Measurements from ENCODE around the gene CDK5.
A peak's percentile ranks its signal among the peaks of the same experiment; 100 is the strongest.

Gene CDK5

DNA sequence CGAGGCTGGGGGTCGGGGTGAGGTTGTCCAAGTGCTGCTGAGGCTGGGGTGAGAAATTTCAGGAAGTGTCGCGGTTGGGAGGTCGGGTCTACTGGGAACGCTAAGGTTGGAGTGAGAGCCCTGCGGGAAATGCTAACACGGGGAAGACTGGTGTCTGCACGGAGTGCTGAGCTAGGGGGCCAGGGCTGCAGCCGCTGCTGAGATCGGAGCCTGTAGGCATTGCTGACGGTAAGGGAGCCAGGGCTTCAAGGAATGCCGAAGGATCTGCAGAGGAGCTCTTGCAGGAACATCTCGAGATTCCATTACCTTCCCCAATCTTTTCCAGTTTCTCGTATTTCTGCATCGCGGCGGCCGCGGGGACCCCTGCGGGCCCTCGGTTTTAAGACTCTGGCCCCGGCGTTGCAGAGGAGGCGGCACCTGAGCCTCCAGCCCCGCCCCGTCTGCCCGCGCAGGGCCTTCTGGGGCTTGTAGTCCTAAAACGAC, at the start of gene CDK5:
Gene CDK5, minus strand, starts transcription at position 392 of the 483 bp plus-strand sequence. Its CDS starts 49 bp downstream, at position 343.
- no peak for DNase-seq

DNA sequence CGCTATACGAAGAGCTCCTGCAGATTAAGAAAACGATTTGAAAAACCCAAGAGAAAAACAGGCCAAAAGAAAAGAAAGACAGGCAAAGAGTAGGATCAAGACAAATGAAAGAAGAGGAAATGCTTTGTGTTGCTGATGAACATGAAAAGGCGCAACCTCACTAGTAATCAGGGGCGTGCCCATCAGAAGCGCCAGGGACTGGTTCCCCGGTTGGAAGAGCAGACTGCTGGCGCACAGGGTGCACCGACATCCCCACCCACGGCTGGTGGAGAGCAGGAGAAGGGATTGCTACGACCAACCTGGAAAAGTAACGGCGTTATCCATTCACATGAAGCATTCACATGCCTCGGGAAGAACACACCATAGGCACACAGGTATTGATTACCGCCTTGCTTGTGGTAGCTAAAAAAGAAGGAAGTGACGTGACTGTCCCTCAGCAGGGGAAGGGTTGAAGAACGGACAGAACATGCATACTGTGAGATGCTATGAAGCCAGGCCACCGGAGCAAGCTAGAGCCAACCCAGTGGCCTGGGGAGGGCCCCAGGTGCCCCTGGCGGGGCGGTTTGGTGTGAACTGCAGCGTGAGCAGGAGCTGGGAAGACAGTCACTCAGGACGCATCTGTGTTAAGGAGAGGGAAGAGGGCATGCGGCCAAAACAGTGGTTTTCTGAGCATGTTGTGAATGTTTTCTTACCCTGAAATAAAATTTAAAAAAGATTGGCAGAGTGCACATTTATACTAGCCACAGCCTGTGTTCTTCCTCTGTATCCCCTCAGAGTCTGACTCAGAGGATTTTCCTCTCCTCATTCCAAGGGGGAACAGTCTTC, 46.9 kb upstream of the CDK5 start:
- DNase-seq, result no peak

DNA sequence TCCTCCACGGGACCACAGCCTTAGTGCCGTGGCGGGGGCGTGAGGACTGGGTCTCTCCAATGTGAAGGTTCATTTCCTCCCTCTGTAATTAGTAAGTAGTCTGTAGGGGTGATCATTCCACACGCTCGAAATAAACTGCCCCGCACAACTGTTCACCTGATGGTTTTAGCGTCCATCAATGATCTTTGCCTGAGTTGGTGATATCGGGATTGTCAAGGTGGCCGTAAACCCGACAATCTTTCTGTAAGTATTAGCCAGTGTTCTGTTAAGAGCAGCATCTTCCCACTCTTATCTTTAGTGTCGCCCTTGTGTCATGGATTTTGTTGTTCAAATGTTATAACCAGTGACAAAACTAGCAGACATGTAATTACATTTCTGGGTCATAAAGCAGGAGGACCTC, 46.3 kb upstream of the CDK5 start:
- DNase-seq, result no peak

DNA sequence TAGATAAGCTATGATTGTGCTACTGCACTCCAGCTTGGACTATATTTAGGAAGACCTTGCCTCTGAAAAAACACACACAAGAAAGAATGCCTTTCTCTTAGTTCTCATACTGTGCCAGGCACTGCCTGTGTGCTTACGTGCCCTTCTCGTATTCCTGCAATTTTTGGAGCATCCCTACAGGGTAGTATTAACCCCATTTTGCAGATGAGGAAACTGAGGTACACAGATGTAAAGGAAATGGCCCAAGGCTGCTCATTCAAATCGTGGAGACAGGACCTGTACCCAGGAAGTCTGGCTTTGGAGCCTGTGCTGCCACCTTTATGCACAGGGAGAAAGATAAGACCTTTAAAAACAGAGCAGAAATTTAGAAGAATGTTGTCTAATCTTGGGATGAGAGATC, 45.3 kb upstream of the CDK5 start:
- DNase-seq, result no peak

DNA sequence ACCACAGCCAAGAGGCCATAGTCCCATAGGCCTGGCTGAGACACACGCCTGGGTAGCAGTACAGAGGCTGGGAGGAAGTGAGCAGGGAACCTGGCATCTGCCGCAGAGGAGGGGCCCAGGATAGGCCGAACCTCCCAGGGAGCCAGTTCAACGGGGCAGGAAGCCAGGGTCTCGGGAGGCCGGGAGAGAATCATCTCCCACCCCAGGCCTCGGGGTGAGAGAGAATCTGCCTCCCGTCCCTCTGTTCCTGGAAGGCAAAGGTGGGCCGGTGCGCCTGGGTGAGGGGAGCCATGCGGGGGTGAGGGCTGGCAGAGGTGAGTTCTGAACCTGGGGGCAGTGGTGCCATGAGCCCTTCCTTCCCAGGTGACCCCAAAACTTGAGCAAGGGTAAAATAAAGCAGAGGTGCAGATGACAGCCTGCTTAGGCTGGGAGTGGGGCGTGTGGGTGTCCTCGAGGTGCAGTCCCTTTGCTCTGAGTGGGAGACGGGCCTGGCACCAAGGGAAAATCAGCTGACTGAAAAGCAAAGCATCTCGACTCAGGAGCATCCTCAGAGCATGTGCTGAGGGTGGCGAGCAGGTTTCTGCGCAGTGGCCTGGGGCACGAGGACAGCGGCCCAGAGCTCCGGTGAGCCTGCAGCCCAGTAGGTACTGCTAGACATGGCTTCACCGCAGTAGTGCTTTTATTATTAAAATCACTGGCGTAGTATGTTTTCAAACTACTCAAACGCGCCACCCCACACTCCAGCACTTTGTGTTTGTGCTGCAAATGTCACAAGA, 44.1 kb upstream of the CDK5 start:
- DNase-seq, result no peak

DNA sequence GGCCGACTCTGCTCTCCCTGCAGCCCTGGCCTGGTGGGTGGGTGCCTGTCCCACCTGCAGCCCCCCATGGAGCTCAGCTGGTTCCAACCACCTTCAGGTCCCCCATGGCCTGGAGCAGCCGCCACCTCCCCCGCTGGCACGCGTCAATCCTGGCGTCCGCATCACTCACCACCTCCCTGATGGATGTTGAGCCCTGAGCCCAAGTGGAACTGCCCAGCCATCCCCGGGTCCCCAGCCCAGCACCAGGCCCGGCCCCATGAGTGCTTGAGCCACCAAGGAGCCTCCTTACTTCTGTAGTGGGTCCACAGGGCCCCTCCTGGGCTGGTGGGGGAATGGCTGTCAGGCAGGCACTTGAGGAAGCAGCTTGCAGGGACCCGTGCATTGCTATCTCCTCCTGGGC, 43.2 kb upstream of the CDK5 start:
- DNase-seq, result no peak

DNA sequence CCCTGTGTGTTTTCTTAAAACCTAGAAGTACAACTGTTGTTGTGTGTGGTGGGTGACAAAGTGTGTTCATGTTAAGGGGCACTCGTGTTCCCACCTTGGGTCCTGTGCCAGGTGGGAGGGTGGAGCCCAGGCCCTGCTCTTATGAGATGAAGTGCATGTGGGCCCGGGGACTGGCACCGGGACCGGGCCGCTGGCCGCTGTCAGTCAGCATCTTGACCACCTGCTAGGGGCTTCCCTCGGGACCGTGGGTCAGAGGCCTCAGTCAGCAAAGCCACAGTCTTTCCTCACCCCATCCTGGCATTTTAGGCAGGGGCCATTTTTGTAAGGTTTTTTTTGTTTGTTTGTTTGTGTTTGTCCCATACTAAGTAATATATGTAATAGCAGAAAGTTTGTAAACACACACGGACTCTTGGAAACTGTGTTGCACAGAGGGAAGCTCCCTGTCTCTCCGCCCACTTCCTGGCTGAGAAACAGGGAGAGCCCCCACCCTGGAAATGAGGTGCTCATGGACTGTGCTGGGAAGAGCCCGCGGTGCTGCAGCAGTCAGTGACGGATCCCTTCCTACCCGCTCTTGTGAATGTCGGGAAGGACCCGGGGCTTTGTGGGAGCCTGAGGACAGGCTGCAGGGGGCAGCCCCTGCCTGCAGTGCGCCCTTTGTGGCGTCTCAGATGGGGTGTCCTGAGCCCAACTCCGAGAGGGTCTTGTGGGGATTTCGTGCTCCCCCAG, 42.0 kb upstream of the CDK5 start:
- DNase-seq, result no peak

DNA sequence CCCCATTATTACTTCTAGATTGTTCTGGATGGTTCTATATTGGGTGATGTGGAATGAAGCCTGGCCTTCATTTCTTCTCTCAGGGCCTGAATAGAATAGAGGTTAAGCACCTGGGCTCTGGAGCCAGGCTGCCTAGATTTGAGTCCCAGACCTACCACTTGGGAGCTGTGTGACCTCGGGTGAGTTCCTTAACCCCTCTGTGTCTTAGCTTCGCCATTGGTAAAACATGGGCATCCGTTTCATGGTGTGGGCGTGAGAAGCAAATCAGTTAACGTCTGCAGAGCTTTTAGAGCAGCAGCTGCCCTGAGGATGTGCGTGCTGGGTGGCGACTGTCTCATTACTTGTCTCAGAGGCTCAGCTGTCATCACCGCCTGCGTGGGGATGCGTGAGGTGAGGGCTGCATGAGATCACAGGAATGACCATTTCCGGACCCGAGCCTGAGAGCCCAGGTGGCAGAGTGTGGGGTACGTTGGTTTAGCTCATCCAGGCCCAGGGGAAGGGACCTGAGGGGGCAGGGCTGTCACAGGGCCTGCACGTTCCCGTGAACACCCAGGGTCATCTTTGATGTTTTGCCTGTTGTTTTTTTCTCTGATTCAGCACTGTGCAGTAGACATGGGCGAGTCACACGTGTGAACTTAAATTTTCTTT, 38.3 kb upstream of the CDK5 start:
- no peak for DNase-seq

DNA sequence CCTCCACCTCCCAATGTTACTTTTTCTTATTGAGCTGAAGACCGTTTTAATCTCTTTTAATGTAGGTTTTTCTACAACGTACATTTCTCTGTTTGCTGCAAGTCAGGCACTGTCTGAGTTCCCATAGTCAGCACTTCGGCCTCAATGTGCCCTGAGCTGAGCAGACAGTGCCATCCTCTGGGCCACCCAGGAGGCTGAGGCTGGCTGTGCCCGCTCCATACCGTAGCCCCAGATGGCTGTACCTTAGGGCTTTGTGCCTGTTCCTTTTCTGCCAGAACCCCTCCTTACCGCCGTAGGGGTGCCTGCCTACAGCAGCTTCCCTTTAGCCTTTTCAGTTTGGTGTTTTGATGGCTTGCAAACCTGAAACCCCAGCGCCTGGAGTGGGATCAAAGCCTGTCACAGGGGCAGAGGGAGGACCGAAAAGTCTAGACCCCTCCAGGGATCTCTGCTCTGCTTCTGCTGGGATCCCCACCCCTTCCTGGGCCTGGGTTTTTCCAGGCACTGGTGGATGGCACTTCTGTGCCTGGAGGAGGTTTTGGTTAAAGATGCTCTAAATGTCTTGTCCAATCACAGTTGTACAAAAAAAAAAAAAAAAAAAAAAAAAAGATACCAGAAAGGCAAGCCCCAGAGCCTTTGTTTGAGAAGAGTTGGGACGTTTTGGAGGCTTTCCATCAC, 37.6 kb upstream of the CDK5 start:
- no peak for DNase-seq

DNA sequence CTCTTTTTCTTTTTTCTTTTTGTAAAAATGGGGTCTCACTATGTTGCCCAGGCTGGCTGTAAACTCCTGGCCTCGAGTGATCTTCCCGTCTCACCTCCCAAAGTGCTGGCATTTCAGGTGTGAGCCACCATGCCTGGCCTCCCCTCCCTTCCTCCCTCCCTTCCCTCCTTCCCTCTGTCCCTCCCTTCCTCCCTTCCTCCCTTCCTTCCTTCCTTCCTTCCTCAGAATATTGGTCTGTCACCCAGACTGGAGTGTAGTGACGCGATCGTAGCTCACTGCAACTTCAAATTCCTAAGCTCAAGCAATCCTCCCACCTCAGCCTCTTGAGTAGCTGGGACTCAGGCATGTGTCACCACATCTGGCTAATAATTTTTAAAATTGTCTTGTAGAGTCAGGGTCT, 37.0 kb upstream of the CDK5 start:
- DNase-seq, result no peak

DNA sequence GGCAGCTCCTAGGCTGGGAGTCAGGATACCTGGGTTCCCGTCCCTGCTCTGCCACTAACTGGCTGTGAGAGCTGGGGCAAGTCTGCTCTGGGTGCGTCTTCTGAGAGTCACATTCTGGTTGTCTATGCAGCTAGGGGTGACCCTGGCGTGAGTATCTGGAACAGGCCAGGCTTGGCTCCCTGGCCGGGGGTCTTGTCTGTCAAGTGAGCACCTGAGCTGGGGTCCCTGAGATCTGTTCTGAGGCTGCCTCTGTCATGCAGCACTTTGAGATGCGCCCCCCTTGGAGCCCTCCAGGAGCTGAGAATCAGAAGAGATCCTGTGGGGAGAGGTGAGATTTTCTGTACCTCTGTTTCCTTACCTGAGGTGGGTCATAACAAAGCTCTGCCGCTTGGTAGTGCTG, 36.1 kb upstream of the CDK5 start:
- DNase-seq, result no peak

DNA sequence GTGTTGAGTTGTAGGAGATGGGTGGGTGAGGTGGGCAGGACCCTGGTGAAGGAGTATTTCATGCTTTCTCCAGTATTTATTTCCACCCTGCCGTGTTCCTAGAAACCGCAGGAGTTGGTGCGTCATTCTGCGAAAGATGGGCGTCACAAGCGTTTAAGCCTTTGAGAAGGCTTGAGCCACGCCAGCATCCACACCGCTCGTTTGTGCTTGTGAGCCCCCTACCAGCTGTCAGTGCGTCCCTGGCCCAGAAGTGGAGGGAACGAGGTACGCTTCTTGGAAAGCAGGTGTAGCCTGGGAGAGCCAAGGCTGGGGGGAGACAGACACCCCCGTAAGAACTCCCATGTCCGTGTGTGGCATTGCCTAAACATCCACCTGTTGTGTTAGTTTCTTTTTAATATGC, 34.3 kb upstream of the CDK5 start:
- DNase-seq, result no peak

DNA sequence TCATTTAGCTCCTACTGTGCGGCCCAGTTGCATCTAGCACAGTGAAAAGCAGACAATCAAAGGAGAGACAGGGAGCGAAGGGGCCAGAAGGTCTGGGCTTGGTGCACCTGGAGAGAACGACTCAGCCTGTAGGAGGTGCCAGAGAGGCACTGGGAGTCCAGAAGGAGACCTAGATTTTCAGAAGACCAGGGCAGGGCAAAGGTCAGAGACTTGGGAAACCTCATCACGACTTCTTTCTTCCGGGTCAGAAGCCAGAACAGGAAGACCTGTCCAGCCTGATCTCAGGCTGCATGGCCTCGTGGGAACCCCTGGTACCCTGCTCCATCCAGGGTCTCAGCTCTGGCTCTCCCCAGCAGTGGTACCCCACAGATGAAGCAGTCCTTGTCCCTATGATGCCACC, 33.7 kb upstream of the CDK5 start:
- DNase-seq, result no peak

DNA sequence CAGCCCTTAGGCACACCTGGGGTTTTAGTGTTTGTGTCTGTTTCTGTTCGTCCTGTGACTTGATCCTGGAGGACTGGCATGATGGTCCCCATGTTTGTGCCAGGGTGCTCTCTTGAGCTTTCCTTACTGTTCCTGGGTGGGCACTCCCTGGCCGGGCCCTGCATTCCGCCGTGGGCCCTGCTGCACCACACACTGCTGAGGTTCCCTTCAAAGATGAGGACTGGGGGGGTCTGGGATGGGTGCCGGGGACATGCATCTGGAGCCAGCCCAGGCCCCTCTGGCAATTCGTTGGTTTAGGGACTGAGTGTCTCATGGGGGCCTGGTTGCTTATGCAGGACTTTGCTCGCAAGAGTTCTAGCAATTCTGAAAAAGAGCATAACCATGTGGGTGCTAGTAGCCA, 33.3 kb upstream of the CDK5 start:
- DNase-seq, result no peak

DNA sequence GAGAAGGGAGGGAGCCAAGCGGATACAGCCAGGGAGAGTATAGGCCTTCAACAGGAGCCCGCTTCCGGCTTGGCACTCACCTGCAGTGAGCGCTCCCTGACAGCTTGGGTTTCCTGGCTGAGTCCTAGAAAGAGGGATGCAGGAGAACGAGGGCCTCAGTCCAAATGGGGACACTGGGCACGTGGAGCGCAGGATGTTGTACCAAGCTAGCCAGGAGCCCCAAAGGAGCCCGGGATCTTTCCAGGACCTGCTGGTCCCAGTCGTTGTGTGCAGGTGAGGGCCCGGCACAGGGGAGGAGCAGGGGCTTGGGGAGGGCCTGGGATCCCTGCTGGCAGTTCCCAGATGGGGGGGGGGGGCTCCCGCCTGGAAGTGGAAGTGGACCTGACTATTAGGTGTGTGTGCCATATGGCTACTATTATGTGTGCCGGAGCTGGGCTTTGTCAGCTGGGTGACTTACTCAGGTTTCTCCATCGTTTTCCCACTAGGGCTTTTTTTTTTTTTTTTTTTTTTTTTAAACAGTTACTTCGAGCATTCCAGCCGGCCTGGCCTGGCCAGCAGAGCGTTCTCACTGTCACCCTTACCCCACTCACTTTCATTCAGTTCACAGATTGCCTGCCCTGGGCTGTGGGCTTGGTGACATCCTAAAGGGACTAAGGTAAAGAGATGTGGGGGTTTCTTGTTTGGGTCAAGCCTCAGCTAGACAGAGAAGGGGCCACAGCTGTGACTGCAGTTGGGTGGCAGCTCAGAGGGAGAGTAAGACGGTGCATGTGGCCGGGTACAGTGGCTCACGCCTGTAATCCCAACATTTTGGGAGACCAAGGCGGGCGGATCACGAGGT, 32.4 kb upstream of the CDK5 start:
- DNase-seq, result no peak

DNA sequence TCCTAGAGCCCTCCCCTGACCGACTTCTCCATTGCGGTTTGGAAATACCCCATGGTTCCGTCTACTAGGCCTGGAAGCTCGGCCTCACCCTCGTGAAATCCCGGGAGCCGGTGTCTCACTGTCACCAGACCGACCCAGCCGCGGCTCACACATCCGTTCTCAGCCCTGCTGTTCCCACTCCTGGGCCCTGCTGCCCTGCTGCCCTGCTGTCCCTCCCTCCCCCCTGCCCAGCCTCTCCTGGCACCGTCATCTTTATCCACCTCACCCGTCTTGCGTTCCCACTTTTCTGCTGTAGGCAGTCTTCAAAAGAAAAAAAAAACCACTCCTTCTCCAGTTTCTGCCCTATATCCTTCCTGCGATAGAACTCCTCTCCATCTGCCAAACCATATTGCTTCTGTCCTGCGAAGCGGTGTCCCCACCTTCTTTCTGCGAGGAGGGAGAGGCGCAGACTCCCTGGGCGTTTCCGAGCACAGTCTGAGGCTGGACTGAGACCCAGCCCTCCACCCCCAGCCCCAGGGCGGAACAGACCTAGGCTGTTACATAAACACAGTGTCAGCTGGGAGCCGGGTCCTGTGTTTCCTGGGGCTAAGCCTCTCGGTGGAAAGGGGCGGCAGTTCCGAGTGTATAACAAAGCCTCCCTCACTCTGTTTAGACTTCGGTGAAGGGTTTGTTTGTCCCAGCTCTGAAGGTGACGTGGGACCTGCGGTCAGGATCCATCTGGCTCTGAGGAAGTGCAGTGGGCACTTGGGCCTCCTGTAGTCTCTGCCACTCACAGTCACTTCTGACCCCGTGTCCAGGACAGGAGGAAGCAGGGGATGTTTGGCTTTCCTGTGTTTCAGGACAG, 31.4 kb upstream of the CDK5 start:
- DNase-seq, result no peak

DNA sequence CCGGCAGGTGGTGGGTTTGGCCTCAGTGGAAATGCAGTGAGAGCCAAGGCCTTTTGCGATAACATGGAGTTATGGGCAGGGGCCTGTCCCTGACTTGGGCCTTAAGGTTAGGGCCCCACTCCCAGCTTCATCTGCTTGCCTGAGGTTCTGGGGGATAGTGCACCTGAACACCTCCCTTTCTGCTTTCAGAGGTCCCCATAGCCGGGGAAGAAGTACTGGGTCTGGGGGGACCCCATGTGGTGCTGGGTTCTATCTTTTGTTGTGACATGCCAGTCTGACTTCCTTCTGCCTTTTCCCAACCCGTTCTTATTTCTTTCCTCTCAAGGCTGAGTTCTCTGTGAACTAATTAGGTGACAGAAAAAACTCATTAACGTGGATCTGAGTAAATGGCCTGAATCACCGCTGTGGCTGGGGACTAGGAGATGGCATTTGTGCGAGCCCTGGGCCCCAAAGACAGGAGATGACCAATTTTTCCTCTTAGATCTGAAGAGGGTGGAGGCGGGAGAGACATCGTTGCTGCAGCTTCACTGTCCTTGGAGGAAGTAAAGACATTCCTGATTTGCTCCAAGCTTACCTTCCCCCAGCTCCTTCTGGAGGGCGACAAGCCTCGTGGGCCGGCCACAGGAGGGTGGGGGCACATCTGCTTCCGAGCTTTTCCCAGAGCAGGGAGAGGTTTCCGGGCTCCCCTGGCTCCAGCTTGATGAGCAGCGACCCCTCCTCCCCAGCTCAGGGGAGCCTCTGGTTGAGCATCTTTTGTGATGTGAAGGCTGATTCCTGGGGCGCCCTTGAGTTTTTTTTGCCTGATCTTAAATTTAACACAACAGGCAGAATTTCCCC, 30.5 kb upstream of the CDK5 start:
- no peak for DNase-seq

DNA sequence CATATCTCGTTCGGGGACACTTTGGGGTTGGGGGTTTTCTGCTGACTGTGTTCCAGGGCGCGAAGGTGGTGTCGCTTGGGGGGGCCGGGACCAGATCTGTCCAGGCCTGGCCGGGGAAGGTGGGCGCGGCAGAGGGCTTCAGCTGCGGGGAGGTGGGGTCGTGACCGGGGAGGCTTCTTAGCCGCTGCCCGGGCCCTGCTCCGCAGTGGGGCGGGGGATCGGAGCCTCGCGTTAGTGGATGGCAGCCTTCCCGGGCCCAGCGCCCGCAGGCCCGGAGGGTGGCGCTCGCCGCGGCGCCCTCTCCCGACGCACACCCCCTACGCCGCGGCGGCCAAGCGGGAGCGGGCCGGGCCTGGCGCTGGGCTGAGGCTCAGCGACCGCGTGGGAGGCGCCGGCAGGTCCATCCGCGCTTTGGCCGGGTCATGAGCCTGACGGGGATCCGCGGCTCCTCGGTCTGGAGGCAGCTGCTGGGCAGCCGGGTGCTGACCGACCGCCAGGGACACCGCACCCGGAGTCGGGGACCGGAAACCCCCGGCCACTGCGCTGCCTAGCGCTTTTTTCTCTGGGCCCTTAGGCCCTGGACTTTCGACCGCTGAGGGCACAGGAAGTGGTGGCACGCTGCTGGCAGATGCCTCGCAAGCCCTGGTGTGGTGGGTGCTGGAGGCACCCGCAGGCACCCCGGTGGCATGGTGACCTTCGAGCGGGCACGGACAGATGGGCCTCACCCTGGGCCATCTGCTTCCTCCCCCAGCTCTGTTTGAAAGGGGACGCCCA, 29.7 kb upstream of the CDK5 start:
- DNase-seq, result peak; percentile 14

DNA sequence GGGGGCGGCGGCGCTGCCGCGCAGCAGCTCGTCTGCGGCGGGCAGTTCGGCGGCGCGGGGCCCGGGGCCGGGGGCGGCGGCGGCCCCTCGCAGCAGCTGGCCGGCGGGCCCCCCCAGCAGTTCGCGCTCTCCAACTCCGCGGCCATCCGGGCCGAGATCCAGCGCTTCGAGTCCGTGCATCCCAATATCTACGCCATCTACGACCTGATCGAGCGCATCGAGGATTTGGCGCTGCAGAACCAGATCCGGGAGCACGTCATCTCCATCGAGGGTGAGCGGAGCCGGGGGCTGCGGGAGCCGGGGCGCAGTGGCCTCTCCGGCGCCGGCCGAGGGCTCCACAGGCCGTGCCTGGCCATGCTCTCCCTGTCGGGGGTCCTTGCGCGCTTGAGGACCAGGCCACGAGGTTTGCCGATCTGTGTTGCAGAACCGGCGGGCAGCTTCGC, 29.1 kb upstream of the CDK5 start:
- peak; percentile 8 for DNase-seq

All from activated effector memory CD4-positive, alpha-beta T cell treated with Interleukin-2 at 50 U/mL for 16 hours (primary cell).